A549 (cell line): ENCODE measurements around the gene CACNA1D. TPM values are rescaled to one million over a fixed set of nuclear protein-coding genes. Genes with fewer than 3 reads are reported as not detected.
A peak's percentile ranks its signal among the peaks of the same experiment; 100 is the strongest.

Experiments
- ATAC-seq, 2 experiments: fragments of 200-7000 bp in 1 of 2; fragments of >200 bp in 1 of 2; cut with Nextera tagmentation in 1 of 2; cut with Tn5 transposase in 1 of 2; 3 replicates each; pipeline versions ENCODE4 v1.8.0 to v1.9.1; 2018 to 2020; ENCODE audit warnings: mild to moderate bottlenecking in 1 of 2, moderate library complexity in 1 of 2
- CTCF ChIA-PET: fragments of 300-600 bp; sonication (Branson Sonifier 250); formaldehyde crosslinking; extraction: SDS; loops from one replicate; lab custom pipeline; 2021; ENCODE audit warnings: antibody characterized with exemption, inconsistent platforms; lab: Yijun Ruan, JAX
- POLR2A ChIA-PET: fragments of 350-600 bp; formaldehyde crosslinking; extraction: SDS; loops from one replicate; lab custom pipeline; 2021; ENCODE audit warnings: antibody characterized with exemption, inconsistent platforms; lab: Yijun Ruan, JAX
- DNase-seq, 2 experiments: peaks; one replicate each; pipeline versions ENCODE4 v3.0.0 to v3.0.0-alpha.2; 2011 to 2016; ENCODE audit warnings: low read depth in 1 of 2, low spot score in 1 of 2
- FAIRE-seq: peaks from 2 replicates; lab custom pipeline; 2011; peaks lifted over from hg19 to GRCh38; lab: Jason Lieb, UNC
- H3K27ac ChIP-seq, 2 experiments: fragments of >200 bp; sonication (Bioruptor Twin); formaldehyde crosslinking; 3 replicates each; pipeline ENCODE4 v1.5.1; 2016 to 2017
- H3K4me1 ChIP-seq: fragments of >200 bp; sonication (Bioruptor Twin); formaldehyde crosslinking; 3 replicates; pipeline ENCODE4 v1.6.1; 2016
- H3K4me2 ChIP-seq: fragments of >200 bp; sonication (Bioruptor Twin); formaldehyde crosslinking; 3 replicates; pipeline ENCODE4 v1.6.1; 2016
- H3K4me3 ChIP-seq: fragments of >200 bp; sonication (Bioruptor Twin); formaldehyde crosslinking; 3 replicates; pipeline ENCODE4 v1.5.1; 2016
- H3K9me3 ChIP-seq: fragments of >200 bp; sonication (Bioruptor Twin); formaldehyde crosslinking; 3 replicates; pipeline ENCODE4 v1.6.1; 2016
- BHLHE40 ChIP-seq: IDR thresholded peaks from 2 replicates; pipeline ENCODE4 v1.6.1; 2012; ENCODE audit warnings: low read depth, low read length, inconsistent platforms
- CBX2 ChIP-seq: fragments of 200-600 bp; sonication (generic); IDR thresholded peaks from 2 replicates; pipeline ENCODE4 v1.6.1; 2016; ENCODE audit warnings: low read depth, mild to moderate bottlenecking, borderline replicate concordance
- CBX8 ChIP-seq: fragments of 200-600 bp; sonication (generic); IDR thresholded peaks from 2 replicates; pipeline ENCODE4 v1.6.1; 2016
- CEBPB ChIP-seq, 2 experiments: fragments of >200 bp in 1 of 2; sonication (Bioruptor Twin) in 1 of 2; formaldehyde crosslinking in 1 of 2; IDR thresholded peaks; 2 replicates each; pipeline ENCODE4 v1.6.1; 2012 to 2016
- CTCF ChIP-seq: fragments of >200 bp; sonication (Bioruptor Twin); formaldehyde crosslinking; IDR thresholded peaks from 3 replicates; pipeline ENCODE4 v1.5.1; 2016
- EHMT2 ChIP-seq: fragments of 200-600 bp; sonication (generic); IDR thresholded peaks from 2 replicates; pipeline ENCODE4 v1.6.1; 2016; ENCODE audit warnings: antibody characterized with exemption, low read depth, mild to moderate bottlenecking, moderate library complexity
- ESRRA ChIP-seq: fragments of 150-350 bp; IDR thresholded peaks from 2 replicates; pipeline ENCODE4 v1.6.1; 2014; ENCODE audit warnings: mild to moderate bottlenecking, low read length, borderline replicate concordance
- FOSB ChIP-seq: fragments of 250-450 bp; sonication (Bioruptor Pico); IDR thresholded peaks from 2 replicates; pipeline ENCODE4 v1.5.0; 2020; ENCODE audit warnings: mild to moderate bottlenecking, moderate library complexity
- FOSL2 ChIP-seq, 2 experiments: fragments of 450-650 bp in 1 of 2; fragments of >200 bp in 1 of 2; sonication (Bioruptor Twin) in 1 of 2; formaldehyde crosslinking; IDR thresholded peaks; 2 replicates each; pipeline versions ENCODE4 v1.5.0 to v1.6.1; 2016 to 2020; ENCODE audit warnings: mild to moderate bottlenecking in 1 of 2, moderate library complexity in 1 of 2
- FOXS1 ChIP-seq: fragments of 250-450 bp; sonication (Bioruptor Pico); IDR thresholded peaks from 2 replicates; pipeline ENCODE4 v1.5.0; 2020; ENCODE audit warnings: mild to moderate bottlenecking, moderate library complexity
- GATA3 ChIP-seq: IDR thresholded peaks from 2 replicates; pipeline ENCODE4 v1.6.1; 2012; ENCODE audit warnings: borderline replicate concordance
- HEYL ChIP-seq: fragments of 250-450 bp; sonication (Bioruptor Pico); IDR thresholded peaks from 2 replicates; pipeline ENCODE4 v1.8.0; 2021; ENCODE audit warnings: mild to moderate bottlenecking, moderate library complexity
- HOXA7 ChIP-seq: fragments of 250-450 bp; sonication (Bioruptor Pico); IDR thresholded peaks from 2 replicates; pipeline ENCODE4 v1.5.0; 2020; ENCODE audit warnings: mild to moderate bottlenecking, moderate library complexity
- HOXB13 ChIP-seq: fragments of 250-450 bp; sonication (Bioruptor Pico); IDR thresholded peaks from 2 replicates; pipeline ENCODE4 v1.5.0; 2020; ENCODE audit warnings: low read depth, mild to moderate bottlenecking, moderate library complexity
- HOXB5 ChIP-seq: fragments of 250-450 bp; sonication (Bioruptor Pico); IDR thresholded peaks from 2 replicates; pipeline ENCODE4 v1.5.0; 2020; ENCODE audit warnings: mild to moderate bottlenecking, moderate library complexity
- JUNB ChIP-seq: fragments of >200 bp; sonication (Bioruptor Twin); formaldehyde crosslinking; IDR thresholded peaks from 2 replicates; pipeline ENCODE4 v1.6.1; 2016
- MAZ ChIP-seq: fragments of 150-350 bp; IDR thresholded peaks from 2 replicates; pipeline ENCODE4 v1.6.1; 2014; ENCODE audit warnings: antibody characterized with exemption, low read depth, low read length, borderline replicate concordance
- NFE2L2 ChIP-seq: fragments of 150-350 bp; conservative IDR thresholded peaks from 2 replicates; pipeline ENCODE4 v1.6.1; 2014; ENCODE audit warnings: low read length
- POLR2AphosphoS2 ChIP-seq: conservative IDR thresholded peaks from 2 replicates; pipeline ENCODE4 v1.6.1; 2012; ENCODE audit warnings: low read length, improper control_type of control experiment, inconsistent platforms
- RARB ChIP-seq: fragments of 250-450 bp; sonication (Bioruptor Pico); IDR thresholded peaks from 2 replicates; pipeline ENCODE4 v1.8.0; 2021; ENCODE audit warnings: mild to moderate bottlenecking, moderate library complexity
- REST ChIP-seq: fragments of 200-600 bp; sonication (generic); IDR thresholded peaks from 2 replicates; pipeline ENCODE4 v1.6.1; 2016; ENCODE audit warnings: antibody characterized with exemption, mild to moderate bottlenecking, moderate library complexity
- SMC3 ChIP-seq: fragments of >200 bp; sonication (Bioruptor Twin); formaldehyde crosslinking; IDR thresholded peaks from 3 replicates; pipeline ENCODE4 v1.6.1; 2018; ENCODE audit warnings: inconsistent platforms
- TP53 ChIP-seq: fragments of 250-450 bp; sonication (Bioruptor Pico); IDR thresholded peaks from 2 replicates; pipeline ENCODE4 v1.5.0; 2021; ENCODE audit warnings: mild to moderate bottlenecking, moderate library complexity
- ZFP36 ChIP-seq: fragments of 450-650 bp; IDR thresholded peaks from 2 replicates; pipeline ENCODE4 v1.6.1; 2014; ENCODE audit warnings: borderline replicate concordance; ENCODE audit not compliant: partially characterized antibody
- WGBS: methylation state at CpG from one replicate; pipeline ENCODE4 v1.1.6; 2017; ENCODE audit errors: missing lambda C conversion rate; 5-methylcytosine and 5-hydroxymethylcytosine counted together
- polyA plus RNA-seq, 4 experiments: library from polyadenylated mRNA; depleted of rRNA in 3 of 4; stranded (reverse); fragments of >200 nt; fragmentation: RNase III in 1 of 4; extraction: RNeasy Plus Mini Kit Qiagen cat#74134 plus additional on column Dnase treatment in 1 of 4; gene quantifications; 2 replicates in 3 of 4; 3 replicates in 1 of 4; pipeline ENCODE4 v1.2.3, GENCODE V29; 2011 to 2017
- TF ChIP-seq, protein P1 (sequence below): fragments of 150-350 bp; IDR thresholded peaks from 2 replicates; pipeline ENCODE4 v1.6.1; 2014; ENCODE audit warnings: low read depth, mild to moderate bottlenecking, low read length

Gene CACNA1D
- polyA plus RNA-seq, 2 of the 4 experiments (the other 2 are of a cell fraction) = 1.1 to 10.7 TPM

DNA sequence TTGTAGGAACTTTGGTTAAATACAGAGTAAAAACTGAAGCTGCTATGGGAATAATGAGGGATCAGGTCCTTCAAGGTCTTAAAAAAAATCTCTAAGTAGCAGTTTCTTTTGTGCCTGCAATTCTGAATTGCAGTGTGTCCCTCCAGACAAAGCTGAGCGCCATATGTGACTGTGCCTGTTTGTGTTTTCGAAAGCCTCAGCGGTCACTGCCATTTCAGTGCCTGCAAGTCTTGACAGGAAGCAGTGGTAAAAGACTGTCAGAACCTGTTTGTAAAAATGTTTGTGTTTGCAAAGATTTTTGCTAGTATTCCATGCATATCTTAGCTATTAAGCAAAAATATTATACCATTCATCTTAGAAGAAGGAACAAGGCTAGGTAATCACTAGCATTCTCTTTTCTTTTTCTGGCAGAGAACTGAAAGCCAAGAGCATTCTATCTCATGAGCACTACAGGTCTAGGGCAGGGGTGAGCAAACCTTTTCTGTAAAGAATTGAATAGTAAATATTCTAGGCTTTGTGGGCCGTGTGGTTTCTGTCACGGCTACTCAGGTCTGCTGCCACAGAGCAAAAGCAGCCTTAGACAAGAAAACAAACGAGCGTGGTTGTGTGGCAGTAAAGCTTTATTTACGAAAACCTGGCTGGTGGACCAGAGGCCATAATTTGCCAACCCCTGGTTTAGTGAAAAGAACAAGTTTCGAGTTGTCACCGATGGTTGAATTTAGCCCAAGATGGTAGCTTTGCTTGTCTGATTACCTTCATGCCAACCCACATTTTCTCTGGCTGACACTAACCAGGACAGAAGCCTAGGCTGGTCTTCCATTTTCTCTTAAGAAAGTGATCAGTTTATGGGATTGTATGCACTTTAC lies 134.4 kb downstream of the CACNA1D start:
- no peak for ATAC-seq

DNA sequence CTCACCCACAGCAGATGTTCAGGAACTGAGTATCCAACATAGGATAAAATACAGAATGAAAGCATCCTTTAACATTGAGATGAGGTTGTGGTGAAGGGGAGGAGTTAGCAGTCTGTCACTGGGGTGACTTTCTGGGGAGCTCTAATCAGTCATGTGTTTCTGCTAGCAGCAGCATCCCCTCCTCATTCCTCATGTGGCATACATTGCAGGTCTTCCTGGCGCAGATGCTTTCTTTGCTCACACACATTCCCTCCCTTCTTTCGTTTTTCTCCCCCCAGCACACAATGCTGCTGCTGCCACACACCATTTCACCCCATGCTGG lies 135.0 kb downstream of the CACNA1D start:
- no peak for DNase-seq
- TF ChIP-seq, protein P1, sequence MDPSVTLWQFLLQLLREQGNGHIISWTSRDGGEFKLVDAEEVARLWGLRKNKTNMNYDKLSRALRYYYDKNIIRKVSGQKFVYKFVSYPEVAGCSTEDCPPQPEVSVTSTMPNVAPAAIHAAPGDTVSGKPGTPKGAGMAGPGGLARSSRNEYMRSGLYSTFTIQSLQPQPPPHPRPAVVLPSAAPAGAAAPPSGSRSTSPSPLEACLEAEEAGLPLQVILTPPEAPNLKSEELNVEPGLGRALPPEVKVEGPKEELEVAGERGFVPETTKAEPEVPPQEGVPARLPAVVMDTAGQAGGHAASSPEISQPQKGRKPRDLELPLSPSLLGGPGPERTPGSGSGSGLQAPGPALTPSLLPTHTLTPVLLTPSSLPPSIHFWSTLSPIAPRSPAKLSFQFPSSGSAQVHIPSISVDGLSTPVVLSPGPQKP = no peak
- TF ChIP-seq CEBPB (IDR thresholded peaks at IDR 0.05) = no peak
- TF ChIP-seq ZFP36 = no peak
- no peak for TF ChIP-seq FOSL2 (IDR thresholded peaks at IDR 0.05)
- no peak for TF ChIP-seq FOSL2 (CRISPR knock-in tag; IDR thresholded peaks at IDR 0.05)
- Histone ChIP-seq H3K9me3 (peaks cover 11% of the 10 kb centered on the region; the same call in 1 of the 3 replicates), H3K4me3 (no peak overlapping the region), H3K4me1 (peaks cover 11% of the 10 kb centered on the region; the same call in 2 of the 3 replicates), H3K4me2 (no peak overlapping the region), H3K27ac (no peak overlapping the region)
- WGBS = 15% methylated on average over 2 of the region's 2 CpGs
- CTCF ChIA-PET = no interaction called here
- no peak for FAIRE-seq
- POLR2A ChIA-PET = no interaction called here
- no peak for ATAC-seq

More for the DNA sequence above, 134.4 kb downstream of the CACNA1D start:
- H3K4me2 ChIP-seq = no peak overlapping the region
- no peak overlapping the region for H3K4me3 ChIP-seq
- no peak for FAIRE-seq
- H3K4me1 ChIP-seq = peaks cover 11% of the 10 kb centered on the region; the same call in 2 of the 3 replicates
- ChIA-PET POLR2A (no interaction called here), CTCF (no interaction called here)
- peaks cover 11% of the 10 kb centered on the region; the same call in 1 of the 3 replicates for H3K9me3 ChIP-seq
- WGBS = 75% methylated on average over 10 of the region's 10 CpGs
- no peak for DNase-seq
- no peak overlapping the region for H3K27ac ChIP-seq
- no peak for TF ChIP-seq NFE2L2
- TF ChIP-seq HOXB13 (CRISPR knock-in tag) = no peak
- TF ChIP-seq MAZ = no peak
- no peak for TF ChIP-seq HOXA7 (CRISPR knock-in tag)
- no peak for TF ChIP-seq CBX8

GRCh38 chr3:53630547-53630946 lies 136.1 kb downstream of the CACNA1D start:
- H3K4me3 ChIP-seq = no peak overlapping the region
- peaks cover 11% of the 10 kb centered on the region; the same call in 2 of the 3 replicates for H3K4me1 ChIP-seq
- H3K9me3 ChIP-seq = peaks cover 11% of the 10 kb centered on the region; the same call in 1 of the 3 replicates
- WGBS = 2% methylated on average over 3 of the region's 3 CpGs
- TF ChIP-seq JUNB = no peak
- TF ChIP-seq BHLHE40 = no peak
- no peak for TF ChIP-seq GATA3
- TF ChIP-seq FOSB (CRISPR knock-in tag) = no peak
- no peak for TF ChIP-seq HEYL
- no peak for TF ChIP-seq POLR2AphosphoS2
- TF ChIP-seq HOXB5 (CRISPR knock-in tag) = no peak
- TF ChIP-seq CTCF = no peak
- TF ChIP-seq RARB (CRISPR knock-in tag) = no peak
- no peak for TF ChIP-seq FOXS1 (CRISPR knock-in tag)
- no peak for TF ChIP-seq TP53 (CRISPR knock-in tag)
- TF ChIP-seq SMC3 = no peak
- TF ChIP-seq CBX2 = no peak
- no peak for TF ChIP-seq ESRRA
- TF ChIP-seq EHMT2 = no peak
- no peak for TF ChIP-seq REST
- no peak for TF ChIP-seq HOXB13 (CRISPR knock-in tag)
- ChIA-PET POLR2A (no interaction called here), CTCF (no interaction called here)
- FAIRE-seq = no peak
- no peak overlapping the region for H3K27ac ChIP-seq
- peak in 1 of 2 experiments; percentile 16 for DNase-seq
- peak overlapping the region; percentile 40; the same call in 2 of the 3 replicates for H3K4me2 ChIP-seq
- ATAC-seq = no peak
